Activated T-cell treated with anti-CD3 and anti-CD28 coated beads for 1 hour (primary cell): ENCODE results near the gene RS1.

Source experiments
- DNase-seq: peaks from one replicate; pipeline ENCODE4 v3.0.0-alpha.2; 2020; ENCODE audit warnings: low read depth

The RS1 gene

DNA sequence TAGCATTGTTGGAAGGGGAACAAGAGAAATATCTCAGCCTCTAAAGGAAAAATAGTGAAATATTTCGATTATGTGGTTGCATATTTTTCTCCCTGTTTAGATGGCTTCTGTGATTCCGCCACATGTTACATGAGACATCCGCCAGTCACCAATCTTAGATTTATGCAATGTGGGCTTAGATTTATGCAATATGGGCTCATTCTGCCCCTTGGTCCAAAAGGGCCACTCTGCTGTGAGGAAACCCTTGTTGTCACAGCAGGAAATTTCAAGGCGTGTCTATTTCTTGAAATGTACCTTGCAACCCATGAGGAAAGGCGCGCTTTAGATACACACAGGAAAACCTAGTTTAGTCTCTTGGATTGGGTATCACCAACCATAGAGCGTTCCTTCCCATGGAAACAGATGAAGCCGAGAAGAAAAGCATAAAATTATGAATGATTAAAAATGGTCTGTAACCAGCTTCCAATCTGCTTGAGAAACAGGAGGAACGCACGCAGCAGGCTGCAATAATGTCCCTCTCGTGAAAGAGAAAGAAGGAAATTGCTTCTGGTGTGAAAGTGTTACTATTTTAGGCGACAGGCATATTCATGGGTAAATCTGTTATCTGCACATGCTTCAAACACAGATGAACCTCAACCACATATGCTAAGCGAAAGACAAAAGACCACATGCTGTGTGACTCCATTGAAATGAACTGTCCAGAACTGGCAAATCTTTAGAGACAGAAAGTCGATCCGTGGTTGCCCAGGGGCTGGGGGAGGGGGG lies 3.7 kb downstream of the RS1 start:
- DNase-seq: no peak

DNA sequence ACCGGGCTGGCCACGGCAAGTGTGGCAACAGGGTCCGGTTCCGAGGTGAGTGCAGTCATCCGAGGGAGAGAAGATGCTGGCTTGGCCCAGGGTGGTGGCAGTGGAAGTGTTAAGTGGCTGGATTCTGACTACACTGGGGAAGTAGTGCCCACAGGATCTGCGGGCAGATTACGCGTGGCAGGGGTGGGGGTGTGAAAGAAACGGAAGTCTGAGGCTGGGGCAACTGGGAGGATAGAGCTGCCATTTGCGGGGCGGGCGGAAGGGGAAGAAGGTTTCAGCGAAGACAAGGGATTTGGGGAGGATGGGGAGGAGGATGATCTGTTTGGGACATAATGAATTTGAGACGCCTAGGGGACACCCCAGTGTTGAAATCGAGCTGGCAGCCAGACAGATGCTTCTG lies 5.3 kb downstream of the RS1 start:
- no peak for DNase-seq

DNA sequence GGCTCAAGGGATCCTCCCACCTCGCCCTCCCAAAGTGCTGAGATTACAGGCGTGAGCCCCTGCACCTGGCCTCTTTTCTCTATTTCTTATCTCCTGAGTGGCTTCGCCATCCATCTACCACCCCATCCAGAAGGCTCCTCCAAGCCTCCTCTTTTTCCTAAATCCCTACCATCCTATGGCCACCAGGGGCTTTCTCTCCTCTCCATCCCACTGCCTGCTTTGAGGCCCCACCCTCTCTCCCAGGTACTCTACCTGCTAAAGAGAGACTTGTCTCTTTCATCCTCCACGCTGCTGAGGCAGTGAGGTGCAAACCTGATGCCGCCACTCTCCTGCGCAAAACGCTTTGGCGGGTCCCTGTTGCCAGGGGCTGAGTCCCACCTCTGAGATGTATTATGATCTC lies 7.0 kb downstream of the RS1 start:
- DNase-seq: no peak

DNA sequence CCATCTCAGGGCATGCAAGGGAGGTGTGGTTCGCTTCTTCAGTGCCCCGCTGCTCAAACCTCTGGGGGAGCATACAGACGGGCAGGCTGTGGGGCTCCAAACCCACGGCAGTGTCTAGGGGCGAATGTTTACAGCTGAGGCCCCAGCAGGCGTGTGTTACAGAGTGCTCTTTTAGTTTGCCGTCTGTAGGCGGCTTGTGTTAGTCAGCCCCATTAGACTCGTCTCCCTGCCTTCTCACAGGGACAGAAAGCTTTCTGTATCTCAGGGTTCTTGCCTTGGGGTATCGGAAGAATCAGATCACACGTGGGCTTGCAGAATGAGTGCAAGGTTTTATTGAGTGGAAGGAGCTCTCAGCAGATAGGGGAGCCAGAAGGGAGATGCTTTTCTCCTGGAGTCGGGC lies 10.6 kb downstream of the RS1 start:
- DNase-seq: no peak

DNA sequence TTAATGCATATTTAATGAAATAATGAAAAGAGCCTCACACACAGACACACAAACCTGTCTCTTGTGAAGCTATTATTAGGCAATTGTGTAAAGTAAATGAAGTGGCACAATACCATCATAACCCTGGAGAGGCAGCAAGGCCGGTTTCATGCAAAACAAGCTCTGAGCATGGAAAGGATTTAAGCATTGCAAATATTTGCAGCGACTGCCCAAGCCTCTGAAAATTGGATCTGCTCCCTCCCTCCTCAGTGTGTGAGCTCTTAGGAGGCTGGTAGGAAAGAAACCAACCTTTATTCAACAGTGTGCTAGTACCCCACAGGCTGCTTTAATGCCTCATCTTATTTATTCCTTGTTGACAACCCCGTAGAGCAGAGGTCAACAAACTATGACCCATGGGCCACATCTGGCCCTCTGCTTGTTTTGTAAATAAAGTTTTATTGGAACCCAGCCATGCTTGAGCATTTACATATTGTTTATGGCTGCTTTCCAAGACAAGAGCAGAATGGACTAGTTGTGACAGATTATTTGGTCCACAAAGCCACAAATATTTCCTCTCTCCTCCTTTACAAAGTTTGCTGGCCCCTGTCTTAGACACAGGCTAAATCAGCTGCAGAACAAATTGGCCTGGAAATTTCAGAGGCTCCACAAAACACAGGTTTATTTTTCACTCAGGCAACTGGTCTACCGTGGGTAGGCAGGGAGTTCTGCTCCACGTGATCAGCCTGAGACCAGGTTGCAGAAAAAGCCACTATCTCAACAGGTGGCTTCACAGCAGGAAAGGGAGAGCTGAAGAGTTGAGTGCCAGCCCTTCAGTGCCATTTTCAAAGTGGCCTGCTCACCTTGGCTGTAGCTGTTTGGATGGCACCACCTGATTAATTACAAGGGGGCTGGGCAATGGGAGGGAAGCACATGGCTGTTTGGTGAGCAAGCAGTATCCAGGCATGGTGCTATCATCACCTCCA lies 16.8 kb downstream of the RS1 start:
- DNase-seq: no peak

DNA sequence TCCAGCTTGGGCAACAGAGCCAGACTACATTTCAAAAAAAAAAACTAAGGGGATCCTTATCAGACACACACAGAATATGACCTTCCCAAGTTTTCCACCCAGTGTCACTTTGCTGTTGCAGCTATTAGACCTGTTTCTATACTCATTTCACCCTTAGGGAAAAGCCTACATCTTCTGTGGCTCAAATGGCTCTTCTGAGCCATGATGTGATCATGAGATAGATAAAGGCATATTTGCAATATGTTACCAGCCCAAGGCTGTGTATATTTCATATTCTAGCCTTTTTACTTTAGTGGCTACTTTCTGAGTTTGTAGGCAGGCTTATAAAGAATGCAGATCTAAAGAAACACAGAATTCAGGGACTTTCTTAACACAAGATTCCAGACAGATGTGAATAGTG lies 19.3 kb downstream of the RS1 start:
- no peak for DNase-seq

DNA sequence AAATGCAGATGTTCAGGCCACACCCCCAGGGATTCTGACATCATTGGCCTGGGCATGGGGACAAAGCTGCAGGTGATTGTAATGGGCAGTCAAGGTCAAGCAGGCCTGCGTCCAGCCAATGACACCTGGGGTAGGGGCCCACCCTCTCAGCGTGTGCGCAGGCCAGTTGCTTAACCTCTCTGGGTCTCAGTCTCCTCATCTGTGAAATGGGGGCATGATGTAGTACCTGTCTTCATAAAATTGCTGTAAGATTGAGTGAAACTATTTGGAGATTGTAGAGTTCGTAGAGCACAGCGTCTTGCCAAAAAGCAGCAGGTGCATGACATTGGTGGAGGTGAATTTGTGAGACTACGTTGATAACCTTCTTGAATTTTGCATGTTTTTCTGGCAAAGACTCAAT lies 21.2 kb downstream of the RS1 start:
- no peak for DNase-seq

DNA sequence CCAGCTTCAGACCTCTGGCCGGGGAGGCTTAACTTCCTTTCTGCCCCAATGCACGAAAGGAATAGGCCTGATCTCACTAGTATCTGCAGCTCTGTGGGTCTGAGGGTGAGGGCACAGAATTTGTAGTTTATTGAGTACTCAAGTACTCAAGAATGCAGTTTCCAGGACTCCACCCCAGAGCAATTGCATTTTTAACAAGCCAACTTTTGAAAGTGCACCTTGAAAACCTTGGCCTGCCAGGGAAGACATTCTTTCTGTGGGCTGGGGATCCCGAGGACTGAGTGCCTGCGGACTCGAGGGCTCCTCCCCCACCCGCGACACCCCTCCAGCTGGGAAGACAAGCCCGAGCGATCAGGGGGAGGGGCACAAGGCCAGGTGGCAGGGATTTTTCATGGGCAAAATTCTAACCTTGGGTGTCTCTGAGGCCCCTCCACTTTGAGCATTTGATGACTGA lies 22.4 kb downstream of the RS1 start:
- no peak for DNase-seq

DNA sequence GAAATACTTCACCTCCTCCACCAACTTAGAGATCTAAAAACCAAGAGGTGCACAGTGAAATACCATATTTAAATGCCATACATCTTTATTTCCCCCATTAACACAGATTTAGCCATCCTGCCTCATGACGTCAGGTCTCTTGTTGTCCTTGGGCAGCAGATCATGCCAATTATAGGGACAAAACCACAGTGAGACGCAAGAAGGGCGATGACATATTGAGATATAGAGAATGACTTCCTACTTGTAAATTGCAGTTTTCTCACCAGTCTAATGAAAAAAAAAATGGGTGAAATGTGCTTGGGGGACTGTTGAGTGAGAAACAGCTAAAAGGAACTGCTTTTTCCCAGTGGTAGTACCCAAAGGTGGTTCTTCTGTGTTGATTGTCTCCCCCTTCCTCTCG lies 24.3 kb downstream of the RS1 start:
- DNase-seq: no peak

DNA sequence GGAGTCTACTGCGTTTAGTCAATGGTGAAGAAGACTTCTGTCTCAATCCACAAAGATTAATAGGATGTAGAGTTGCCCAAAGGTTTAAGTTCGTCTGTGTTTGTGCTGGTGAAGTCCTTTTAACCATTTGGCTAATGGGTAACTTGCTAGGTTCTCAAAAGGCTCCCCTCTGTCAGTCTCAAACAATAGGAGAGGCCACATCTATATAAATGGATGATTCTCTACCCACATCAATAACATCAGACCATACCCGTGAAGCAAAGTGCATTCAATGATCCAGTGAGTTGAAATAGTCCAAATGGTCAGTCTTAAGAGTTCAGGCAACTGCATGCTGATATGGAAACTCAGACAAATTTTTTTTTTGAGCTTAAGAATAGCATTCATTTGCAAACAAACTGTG lies 28.1 kb downstream of the RS1 start:
- DNase-seq: no peak

DNA sequence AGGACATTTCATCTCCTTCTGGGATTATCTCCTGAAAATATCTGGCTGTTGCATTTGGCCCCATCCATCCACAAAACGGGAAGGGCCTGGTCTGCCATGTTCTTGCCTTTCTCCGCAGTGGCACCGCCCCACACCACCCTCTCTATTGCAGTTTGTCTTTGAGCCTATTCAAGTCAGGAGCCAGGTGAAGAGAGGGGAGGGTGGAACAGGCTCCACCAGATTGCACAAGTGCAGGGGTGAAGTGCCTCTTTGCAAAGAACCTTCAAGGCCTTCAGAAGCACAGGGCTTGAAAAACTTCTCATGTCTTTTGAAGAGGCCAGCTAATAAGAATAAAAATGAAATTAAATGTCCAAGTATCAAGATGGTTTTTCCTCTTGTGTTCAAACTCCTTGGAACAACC lies 28.7 kb downstream of the RS1 start:
- no peak for DNase-seq

DNA sequence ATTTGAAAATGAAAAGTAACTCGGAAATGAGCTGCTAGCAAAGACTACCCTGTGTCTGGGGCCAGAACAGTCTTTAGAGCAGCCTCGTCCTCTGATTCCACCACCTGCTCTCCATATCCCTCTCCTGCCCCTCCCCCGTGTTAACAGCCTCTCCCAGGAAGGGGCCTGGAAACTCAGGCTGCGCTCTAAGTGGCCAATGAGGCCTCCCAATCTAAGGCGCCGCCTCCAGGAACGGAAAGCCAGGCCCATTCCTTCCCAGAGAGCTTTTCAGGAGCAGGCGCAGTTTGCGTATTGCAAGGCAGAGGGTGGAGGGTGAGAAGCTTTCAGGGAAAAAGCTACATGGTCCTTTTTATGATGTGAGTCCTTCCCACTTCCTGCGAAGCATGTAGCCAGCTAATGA lies 31.2 kb downstream of the RS1 start:
- no peak for DNase-seq

DNA sequence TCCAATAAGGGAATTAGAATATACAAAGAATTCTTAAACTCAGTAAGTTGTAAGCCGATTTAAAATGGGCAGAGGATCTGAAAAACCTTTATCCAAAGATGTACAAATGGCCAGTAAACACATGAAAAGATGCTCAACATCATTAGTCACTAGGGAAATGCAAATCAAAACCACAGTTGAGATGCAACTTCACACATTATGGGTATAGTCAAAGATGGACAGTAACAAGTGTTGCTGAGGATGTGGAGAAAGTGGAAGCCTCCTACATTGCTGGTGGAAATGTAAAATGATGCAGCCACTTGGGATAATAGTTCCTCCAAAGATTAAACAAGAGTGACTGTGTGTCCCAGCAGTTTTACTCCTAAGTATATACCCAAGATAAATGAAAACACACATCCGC lies 32.6 kb downstream of the RS1 start:
- no peak for DNase-seq

DNA sequence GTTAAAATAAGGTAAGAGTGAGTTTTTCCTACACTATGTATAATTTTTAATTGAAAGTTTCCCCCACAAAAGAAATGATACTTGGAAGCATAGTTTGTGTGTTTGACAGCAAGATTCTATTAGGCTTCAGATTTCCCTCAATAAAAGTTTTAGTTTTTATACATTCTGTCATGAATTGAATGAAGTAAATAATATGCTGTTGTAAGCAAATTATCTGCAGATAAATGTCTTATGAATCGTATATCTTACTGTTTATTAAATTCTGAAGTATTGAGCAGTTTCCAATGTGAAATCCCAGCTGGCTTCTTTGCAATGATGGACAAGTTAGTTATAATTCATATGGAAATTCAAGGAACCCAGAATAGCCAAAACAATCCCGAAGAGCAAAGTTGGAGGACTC lies 33.5 kb downstream of the RS1 start:
- DNase-seq: no peak

DNA sequence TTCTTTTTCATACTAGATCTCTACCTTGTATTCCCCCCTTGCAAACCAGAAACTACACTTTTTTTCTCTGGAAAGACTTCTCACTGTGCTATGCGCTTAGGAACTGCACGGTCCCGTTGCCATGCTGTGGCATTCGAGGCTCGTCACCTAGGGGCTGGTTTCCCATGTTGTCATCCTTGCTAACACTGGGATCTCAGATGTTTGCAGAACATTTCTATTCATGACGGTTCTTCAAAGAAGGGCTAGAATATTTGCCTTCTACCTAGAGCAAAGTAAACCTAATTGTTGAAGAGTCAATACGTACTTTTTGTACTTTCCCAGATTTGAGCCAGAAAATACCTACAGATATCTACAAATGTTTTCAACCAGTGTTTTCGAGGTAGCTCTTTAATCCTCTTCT lies 41.0 kb downstream of the RS1 start:
- DNase-seq: no peak

DNA sequence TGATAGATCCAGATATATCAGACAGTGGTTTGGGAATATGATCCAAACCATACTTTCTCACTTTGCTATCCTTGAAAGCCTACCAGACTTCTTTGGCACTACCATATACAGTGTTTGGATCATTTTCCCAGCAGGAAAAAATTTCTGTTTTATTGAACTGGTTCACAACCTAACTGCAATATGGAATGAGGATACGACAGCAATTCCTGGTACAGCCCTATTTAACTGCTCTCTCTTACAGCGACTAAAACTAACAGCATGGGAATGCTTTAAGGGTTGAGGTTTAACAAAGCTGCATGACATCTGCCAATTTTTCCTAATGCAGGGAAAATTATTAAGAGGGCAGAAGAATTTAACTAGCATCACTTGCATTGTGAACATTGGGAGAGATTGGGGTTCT lies 47.3 kb downstream of the RS1 start:
- DNase-seq: no peak

DNA sequence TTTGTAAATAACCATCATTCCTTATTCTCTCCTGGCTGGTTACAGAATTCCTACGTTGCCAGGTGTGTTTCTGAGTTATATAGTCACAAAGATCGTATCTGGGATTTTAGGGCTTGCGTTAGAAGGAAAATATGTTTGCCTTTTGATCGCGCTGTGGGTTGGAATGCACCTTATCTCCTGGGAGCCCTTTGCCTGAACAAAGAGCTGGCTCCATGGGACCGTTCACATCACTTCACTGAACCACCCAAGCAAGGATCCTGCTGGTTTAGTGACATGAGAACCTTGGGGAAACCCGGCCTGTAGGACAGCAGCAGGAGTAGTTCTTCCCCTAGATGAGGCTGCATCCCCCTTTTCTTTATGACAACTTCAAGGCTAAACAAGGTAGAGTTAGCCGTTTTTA lies 51.6 kb downstream of the RS1 start:
- DNase-seq: no peak

DNA sequence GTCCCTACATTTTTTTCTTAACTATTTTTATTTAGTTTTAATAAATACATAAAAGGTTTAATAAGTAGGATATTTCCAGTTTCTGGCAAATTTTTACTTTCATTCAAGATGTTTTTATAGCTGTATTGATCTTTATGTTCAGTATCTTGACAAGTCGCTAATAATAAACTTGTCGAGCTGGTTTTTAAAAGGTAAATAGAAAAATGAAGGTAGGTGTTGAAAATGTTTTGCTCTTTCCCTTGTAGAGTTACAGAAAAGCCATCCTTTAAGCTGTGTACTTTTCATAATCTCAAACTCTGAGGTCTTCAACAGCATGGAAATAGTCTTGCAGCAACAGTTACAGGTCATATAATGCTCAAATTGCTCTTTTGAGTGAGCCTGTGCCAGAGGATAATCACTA lies 52.6 kb downstream of the RS1 start:
- DNase-seq: no peak

DNA sequence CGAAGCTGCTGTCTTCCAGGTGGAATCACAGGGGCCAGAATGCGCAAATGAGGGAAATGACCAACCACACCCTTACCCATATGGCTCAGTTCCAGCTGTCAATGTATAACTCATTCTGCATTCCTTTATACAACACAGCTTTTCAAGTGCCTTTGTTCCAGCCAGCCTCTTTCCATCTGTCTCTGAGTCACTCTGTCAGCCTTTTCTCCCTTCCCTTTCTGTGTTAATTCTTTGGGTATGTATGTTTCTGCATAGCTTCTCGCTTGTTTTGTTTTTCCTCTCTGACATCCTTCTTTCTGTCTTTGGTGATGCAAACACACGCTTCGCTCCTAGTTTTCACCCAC lies 54.5 kb downstream of the RS1 start:
- no peak for DNase-seq

DNA sequence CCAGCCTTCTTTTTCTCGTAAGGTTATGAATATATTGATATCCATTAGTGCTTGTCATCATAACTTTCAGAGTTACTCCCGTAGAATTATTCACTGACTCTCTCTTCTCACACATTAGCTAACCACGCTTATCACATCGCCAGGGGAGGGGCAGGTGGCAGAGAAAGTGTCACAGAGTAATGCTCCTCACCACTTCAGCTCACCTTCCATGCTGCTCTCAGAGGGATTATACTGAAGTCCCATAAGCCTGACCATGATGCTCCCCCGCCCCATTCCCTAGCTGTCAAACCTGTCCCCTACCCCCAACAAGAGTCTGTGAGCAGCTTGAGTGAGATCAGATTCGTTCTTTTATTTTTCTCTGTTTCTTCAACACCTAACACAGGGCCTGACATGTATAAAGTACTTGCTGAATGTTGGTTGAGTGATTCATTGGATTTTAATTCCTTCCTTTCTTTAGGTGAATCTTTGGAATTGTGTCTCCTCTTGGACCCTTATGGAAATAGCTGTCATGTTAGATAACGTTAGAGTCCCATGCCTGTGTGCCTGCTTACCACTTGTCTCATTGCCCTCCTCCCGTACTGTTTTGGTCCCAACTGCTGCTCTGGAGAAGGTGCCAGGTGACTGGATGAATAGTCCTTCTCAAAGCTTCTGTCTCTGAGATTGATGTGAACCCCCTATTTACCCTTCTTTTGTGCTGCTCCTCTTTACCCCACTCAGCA lies 55.1 kb downstream of the RS1 start:
- DNase-seq: no peak

DNA sequence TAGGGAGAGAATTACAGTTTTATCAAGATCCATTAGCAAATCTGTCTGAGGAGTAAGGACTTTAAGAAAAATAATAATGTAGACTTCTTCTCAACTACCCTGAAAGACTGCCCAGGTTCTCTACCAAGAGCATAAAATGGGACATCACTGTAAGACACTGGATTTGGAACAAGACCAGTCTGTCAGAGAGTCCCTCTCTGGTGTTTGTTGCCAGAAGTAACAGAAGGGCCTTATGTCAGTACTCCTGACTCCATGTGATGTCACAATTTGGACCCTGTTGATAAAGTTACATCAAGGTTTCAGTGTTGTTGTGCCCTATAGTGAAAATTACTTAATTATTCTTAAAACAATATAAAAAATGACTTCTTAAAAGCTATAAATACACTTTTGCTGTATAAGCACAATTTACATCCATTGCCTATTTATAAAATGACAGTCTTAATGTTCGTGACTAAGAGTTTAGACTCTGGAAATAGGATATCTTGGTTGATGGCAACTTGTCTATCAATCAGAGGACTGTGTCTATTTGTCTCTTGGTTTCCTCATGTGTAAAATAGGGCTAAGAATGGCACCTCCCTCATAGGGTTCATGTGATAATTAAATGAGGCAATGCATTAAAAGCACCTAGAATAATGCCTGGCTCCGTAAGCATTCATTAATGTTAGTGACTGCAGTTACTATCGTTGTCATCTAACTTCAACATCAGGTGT lies 57.8 kb downstream of the RS1 start:
- no peak for DNase-seq

DNA sequence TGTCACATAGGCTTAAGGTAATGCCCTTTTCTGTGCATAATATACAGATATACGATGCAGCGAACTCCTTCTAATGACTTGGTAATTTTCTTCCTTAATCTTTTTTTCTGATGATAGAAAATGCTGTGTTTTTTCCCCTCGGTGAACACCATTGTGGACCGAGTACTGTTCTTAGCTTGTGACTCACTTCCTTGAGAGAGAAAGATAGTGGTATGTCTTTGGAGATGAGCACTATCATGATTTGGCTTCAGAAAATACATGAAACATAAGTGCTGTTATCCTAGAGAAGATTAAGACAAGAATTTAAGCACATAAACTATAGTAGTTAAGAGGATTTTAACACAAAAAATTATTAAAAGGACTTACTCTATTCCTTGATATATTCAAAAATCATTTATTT lies 63.9 kb downstream of the RS1 start:
- DNase-seq: no peak
